ENCODE results near the gene STRN3.
"Not testable (repeated sequence)": the region's sequence is repeated elsewhere in the genome, so short reads cannot be mapped to it uniquely, and the experiment has no call there.

Gene STRN3

DNA sequence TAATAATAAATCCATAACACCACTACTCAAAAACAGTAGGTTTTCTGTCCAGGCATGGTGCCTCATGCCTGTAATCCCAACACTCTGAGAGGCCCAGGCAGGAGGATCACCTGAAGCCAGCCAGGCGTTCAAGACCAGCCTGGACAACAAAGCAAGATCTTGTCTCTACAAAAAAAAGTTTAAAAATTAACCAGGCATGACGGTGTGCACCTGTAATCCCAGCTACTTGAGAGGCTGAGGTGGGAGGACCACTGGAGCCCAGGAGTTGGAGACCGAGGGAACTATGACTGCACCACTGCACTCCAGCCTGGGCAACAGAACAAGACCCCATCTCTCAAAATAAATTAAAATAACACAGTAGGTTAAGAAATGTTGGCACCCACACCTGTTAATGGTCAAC is 45.2 kb downstream of the STRN3 start:
- H3K36me3 Mint-ChIP-seq, result peaks cover 5% of the 10 kb centered on the region
- no peaks in the 10 kb centered on the region for H3K27me3 Mint-ChIP-seq
- no peak overlapping the region for H3K4me3 Mint-ChIP-seq
- peaks cover 10% of the 10 kb centered on the region for H3K4me1 Mint-ChIP-seq
- DNase-seq (ENCODE audit: low spot score in 2 of 2), result no peak
- peak overlapping the region; percentile 75 for H3K27ac Mint-ChIP-seq
- ATAC-seq (ENCODE audit: low read depth), result no peak
- H3K9me3 Mint-ChIP-seq, result no peaks in the 10 kb centered on the region

DNA sequence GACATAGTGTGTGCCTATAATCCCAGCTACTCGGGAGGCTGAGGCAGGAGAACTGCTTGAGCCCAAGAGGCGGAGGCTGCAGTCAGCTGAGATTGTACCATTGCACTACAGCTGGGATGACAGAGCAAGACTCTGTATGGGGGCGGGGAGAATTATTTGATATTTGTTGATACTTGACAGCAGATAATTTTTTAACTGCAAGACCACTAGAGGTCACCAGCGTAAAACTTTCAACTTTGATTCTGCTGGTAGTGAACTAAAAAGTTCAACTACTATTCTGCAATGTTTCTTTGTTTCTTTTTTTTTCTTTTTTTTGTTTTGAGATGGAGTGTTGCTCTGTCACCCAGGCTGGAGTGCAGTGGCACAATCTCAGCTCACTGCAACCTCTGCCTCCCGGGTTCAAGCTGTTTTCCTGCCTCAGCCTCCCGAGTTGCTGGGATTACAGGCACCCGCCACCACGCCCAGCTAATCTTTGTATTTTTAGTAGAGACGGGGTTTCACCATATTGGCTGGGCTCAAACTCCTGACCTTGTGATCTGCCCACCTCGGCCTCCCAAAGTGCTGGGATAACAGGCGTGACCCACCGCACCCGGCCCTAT is 46.0 kb downstream of the STRN3 start:
- peak; percentile 16 to 56 for DNase-seq (ENCODE audit: low spot score in 2 of 2)
- H3K27ac Mint-ChIP-seq, H3K27me3 Mint-ChIP-seq, H3K9me3 Mint-ChIP-seq, H3K4me3 Mint-ChIP-seq, H3K36me3 Mint-ChIP-seq: not testable (repeated sequence)
- peaks cover 14% of the 10 kb centered on the region for H3K4me1 Mint-ChIP-seq
- ATAC-seq (ENCODE audit: low read depth), result peak; percentile 78

DNA sequence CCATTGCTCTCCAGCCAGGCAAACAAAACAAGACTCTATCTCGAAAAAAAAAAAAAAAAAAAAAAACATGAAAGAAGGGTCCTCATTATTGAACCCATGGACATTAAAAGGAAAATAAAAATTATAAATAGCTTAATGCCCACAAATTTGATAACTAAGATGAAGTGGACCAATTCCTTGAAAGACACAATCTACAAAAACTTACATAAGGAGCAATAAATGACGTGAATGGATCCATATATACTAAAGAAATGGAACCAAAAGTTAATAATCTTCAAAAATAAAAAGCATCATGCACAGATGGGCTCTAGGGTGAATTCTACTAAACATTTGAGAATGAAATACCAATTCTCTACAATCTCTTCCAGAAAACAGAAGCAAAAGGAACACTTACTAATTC is 48.4 kb downstream of the STRN3 start:
- H3K4me1 Mint-ChIP-seq, result peaks cover 23% of the 10 kb centered on the region
- H3K9me3 Mint-ChIP-seq, result no peaks in the 10 kb centered on the region
- no peaks in the 10 kb centered on the region for H3K27me3 Mint-ChIP-seq
- no peak overlapping the region for H3K4me3 Mint-ChIP-seq
- DNase-seq (ENCODE audit: low spot score in 2 of 2) (no peak), ATAC-seq (ENCODE audit: low read depth) (no peak)
- peaks cover 5% of the 10 kb centered on the region for H3K36me3 Mint-ChIP-seq
- H3K27ac Mint-ChIP-seq, result no peak overlapping the region

DNA sequence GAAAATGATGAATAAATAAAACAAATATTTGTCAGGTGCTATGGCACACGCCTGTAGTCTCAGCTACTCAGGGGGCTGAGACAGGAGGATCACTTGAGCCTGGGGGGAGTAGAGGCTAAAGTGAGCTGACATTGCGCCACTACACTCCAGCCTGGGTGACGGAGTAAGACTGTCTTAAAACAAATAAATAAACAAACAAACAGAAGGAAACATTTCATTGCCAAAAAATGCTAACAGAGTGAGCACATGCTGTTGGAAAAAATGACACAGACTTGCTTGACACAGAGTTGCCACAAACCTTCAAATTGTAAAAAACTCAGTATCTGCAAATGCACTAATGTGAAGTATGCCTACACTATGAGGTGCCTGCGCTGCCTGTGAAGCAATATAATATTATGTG is 51.6 kb downstream of the STRN3 start:
- Mint-ChIP-seq H3K36me3 (peaks cover 8% of the 10 kb centered on the region), H3K27ac (no peak overlapping the region), H3K27me3 (no peaks in the 10 kb centered on the region), H3K9me3 (no peaks in the 10 kb centered on the region), H3K4me3 (no peak overlapping the region), H3K4me1 (peaks cover 33% of the 10 kb centered on the region)
- ATAC-seq (ENCODE audit: low read depth) (no peak), DNase-seq (ENCODE audit: low spot score in 2 of 2) (no peak)

DNA sequence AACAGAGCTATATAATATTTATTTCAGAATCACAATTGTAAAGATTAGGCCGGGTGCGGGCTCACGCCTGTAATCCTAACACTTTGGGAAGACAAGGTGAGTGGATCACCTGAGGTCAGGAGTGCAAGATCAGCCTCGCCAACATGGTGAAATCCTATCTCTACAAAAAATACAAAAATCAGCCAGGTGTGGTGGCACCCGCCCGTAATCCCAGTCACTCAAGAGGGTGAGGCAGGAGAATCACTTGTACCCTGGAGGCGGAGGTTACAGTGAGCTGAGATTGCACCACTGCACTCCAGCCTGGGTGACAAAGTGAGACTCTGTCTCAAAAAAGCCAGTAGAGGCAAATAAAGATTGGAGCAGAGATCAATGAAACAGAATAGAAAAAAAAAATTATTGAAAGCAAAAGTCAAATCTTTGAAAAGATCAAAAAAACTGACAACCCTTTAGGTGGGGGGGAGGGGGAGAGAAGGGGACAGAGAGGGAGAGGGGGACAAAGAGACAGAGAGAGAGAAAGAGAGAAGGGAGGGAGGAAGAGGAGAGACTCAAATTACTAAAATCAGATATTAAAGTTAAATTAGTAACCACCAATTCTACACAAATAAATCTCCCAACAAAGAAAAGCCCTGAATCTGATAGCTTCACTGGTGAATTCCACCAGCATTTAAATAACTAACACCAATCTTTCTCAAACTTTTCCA is 53.1 kb downstream of the STRN3 start:
- Mint-ChIP-seq H3K4me3 (no peak overlapping the region), H3K36me3 (peaks cover 8% of the 10 kb centered on the region), H3K4me1 (peaks cover 35% of the 10 kb centered on the region), H3K9me3 (no peaks in the 10 kb centered on the region), H3K27ac (no peak overlapping the region), H3K27me3 (no peaks in the 10 kb centered on the region)
- ATAC-seq (ENCODE audit: low read depth) (no peak), DNase-seq (ENCODE audit: low spot score in 2 of 2) (no peak)

DNA sequence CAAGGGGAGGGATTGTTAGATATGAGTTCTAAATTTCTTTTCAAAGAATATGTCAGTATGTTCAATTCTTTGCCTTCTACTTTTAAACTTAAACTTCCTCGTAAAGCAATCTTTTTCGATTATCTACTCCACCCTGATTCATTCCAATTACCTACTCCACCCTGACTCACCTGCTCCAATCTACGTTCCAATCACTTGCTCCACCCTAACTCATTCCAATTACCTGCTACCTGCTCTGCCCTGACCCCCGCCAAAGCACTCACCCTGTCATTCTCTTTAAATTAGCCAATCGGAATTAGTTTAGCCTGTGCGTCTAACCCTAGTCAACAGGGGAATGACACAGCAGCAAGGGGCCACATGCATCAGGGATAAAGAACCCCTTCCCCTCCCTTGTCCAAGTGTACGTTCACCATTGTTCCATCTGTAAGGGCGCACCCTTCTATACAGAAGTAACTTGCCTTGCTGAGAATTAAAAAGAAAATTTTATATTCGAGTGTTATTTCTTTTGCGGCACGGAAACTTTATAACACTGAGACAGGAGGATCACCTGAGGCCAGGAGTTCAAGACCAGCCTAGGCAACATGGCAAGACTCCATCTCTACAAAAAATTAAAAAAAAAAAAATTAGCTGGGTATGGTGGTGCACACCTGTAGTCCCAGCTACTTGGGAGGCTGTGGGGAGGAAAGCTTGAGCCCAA is 54.0 kb downstream of the STRN3 start:
- peaks cover 35% of the 10 kb centered on the region for H3K4me1 Mint-ChIP-seq
- H3K27ac Mint-ChIP-seq; H3K27me3 Mint-ChIP-seq; H3K9me3 Mint-ChIP-seq; H3K36me3 Mint-ChIP-seq; ATAC-seq (ENCODE audit: low read depth); H3K4me3 Mint-ChIP-seq; DNase-seq (ENCODE audit: low spot score in 2 of 2): not testable (repeated sequence)

DNA sequence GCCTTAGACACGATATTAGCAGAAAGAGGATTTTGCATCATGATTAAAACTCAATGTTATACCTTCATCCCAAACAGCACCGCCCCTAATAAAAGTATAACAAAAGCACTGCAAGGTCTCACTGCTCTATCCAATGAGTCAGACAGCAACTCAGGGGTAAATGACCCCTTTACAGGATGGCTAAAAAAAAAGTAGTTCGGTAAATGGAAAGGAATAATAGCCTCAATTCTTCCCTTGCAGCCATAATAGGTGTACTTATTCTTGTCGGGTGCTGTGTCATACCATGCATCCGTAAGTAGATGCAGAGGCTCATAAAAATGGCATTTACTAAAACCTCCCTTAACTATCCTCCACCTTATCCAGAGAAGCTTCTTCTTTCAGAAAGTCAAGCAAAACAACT is 54.6 kb downstream of the STRN3 start:
- H3K9me3 Mint-ChIP-seq, result no peaks in the 10 kb centered on the region
- peaks cover 35% of the 10 kb centered on the region for H3K4me1 Mint-ChIP-seq
- no peak overlapping the region for H3K4me3 Mint-ChIP-seq
- H3K27me3 Mint-ChIP-seq, result no peaks in the 10 kb centered on the region
- ATAC-seq (ENCODE audit: low read depth), result no peak
- H3K36me3 Mint-ChIP-seq, result peaks cover 12% of the 10 kb centered on the region
- H3K27ac Mint-ChIP-seq, result no peak overlapping the region
- DNase-seq (ENCODE audit: low spot score in 2 of 2), result no peak

DNA sequence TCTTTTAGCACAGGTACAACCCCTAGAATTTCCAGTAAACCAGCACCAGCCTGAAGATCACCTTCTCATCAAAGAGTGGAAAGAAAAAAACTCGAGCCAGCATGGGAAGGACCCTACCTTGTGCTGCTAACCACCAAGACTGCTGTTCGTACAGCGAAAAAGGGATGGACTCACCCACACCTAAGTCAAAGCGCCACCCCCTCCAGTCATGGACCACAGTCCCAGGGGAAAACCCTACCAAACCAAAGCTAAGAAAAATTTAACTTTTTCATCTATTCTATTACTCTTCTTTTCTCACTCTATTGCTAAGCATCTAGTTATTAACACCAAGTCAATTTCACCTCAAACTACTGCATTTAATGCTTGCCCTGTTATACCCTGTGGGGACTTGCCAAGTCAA is 56.4 kb downstream of the STRN3 start:
- H3K4me1 Mint-ChIP-seq, result peaks cover 26% of the 10 kb centered on the region
- not testable (repeated sequence) for H3K27me3 Mint-ChIP-seq, H3K9me3 Mint-ChIP-seq, H3K4me3 Mint-ChIP-seq
- peak overlapping the region; percentile 55 for H3K27ac Mint-ChIP-seq
- peaks cover 20% of the 10 kb centered on the region for H3K36me3 Mint-ChIP-seq
- DNase-seq (ENCODE audit: low spot score in 2 of 2) (peak in 1 of 2 donors; percentile 14), ATAC-seq (ENCODE audit: low read depth) (peak; percentile 46)

DNA sequence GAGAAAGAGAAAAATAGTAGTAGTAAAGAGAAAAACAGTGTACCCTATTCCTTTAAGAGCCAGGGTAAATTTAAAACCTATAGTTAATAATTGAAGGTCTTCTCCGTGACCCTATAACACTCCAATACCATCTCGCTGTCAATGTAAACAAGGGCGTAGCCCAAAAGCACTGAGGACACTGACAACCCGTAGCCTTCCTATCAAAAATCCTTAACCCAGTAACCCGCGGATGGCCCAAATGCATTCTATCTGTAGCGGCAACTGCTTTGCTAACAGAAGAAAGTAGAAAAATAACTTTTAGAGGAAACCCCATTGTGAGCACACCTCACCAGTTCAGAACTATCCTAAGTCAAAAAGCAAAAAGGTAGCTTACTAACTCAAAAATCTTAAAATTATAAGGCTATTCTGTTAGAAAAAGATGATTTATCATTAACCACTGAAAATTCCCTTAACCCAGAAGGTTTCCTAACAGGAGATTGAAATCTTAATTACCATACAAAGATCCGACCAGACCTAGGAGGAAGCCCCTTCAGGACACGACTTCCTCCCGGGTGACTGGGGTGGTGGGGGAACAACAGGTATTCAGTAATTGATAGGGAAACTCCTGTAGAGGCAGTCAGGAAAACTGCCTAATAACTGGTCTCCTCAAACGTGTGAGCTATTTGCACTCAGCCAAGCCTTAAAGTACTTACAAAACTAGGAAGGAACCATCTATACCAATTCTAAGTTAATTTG is 58.6 kb downstream of the STRN3 start:
- H3K4me1 Mint-ChIP-seq, result peaks cover 26% of the 10 kb centered on the region
- not testable (repeated sequence) for ATAC-seq (ENCODE audit: low read depth); DNase-seq (ENCODE audit: low spot score in 2 of 2); H3K27ac Mint-ChIP-seq; H3K27me3 Mint-ChIP-seq; H3K4me3 Mint-ChIP-seq; H3K9me3 Mint-ChIP-seq
- H3K36me3 Mint-ChIP-seq, result peaks cover 36% of the 10 kb centered on the region

DNA sequence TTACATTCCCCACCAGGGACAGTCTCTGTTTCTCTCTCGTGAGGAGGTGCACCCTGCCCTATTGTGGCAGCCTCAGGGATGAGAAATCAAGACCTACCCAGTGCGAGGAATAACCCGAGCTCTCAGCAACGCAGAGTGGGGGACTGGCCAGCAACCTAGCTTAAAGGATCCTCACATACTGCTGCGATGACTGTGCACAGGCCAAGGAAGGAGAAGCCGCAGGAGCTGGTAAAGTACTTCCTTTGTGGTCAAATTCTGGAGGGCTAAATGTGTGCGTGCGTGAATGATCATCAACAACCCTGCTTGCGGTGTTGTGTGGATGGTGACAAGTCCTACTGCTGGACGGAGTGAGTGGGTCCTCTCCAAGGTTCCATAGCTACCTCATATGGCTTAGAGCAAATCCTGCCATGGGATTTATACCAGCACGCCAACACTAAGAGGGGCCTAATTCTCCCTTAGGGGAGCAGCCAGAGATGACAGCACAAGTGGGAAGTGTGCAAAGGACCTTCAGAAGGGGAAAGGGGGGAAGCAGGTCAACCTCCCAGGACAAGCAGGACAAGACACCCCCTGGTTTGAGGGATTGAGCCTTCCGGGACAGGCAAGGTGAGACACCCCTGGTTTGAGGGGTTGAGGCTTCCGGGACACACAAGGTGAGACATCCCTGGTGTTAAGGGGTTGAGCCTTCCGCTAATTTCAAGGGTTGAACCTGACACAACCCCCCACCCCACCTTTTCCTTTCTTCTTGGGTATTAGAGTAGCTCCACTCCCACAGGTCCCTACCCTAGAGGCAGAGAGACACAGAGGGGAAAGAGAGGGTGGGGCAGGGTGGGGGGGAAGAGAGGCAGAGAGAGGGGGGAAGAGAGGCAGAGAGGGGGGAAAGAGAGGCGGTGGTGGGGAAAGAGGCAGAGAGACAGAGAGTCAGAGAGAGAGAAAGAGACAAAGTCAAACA is 59.5 kb downstream of the STRN3 start:
- Mint-ChIP-seq H3K4me1 (peaks cover 24% of the 10 kb centered on the region), H3K27ac (no peak overlapping the region), H3K27me3 (no peaks in the 10 kb centered on the region), H3K9me3 (peaks cover 4% of the 10 kb centered on the region), H3K4me3 (no peak overlapping the region), H3K36me3 (peaks cover 36% of the 10 kb centered on the region)
- ATAC-seq (ENCODE audit: low read depth) (no peak), DNase-seq (ENCODE audit: low spot score in 2 of 2) (no peak)

DNA sequence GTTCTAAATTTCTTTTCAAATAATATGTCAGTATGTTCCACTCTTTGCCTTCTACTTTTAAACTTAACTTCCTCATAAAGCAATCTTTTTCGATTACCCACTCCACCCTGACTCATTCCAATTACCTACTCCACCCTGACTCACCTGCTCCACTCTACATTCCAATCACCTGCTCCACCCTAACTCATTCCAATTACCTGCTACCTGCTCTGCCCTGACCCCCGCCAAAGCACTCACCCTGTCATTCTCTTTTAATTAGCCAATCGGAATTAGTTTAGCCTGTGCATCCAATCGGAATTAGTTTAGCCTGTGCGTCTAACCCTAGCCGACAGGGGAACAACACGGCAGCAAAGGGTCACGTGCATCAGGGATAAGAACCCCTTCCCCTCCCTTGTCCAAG is 60.3 kb downstream of the STRN3 start:
- not testable (repeated sequence) for H3K27me3 Mint-ChIP-seq; H3K4me3 Mint-ChIP-seq; H3K27ac Mint-ChIP-seq; DNase-seq (ENCODE audit: low spot score in 2 of 2); ATAC-seq (ENCODE audit: low read depth); H3K9me3 Mint-ChIP-seq
- Mint-ChIP-seq H3K4me1 (peaks cover 21% of the 10 kb centered on the region), H3K36me3 (peaks cover 33% of the 10 kb centered on the region)

DNA sequence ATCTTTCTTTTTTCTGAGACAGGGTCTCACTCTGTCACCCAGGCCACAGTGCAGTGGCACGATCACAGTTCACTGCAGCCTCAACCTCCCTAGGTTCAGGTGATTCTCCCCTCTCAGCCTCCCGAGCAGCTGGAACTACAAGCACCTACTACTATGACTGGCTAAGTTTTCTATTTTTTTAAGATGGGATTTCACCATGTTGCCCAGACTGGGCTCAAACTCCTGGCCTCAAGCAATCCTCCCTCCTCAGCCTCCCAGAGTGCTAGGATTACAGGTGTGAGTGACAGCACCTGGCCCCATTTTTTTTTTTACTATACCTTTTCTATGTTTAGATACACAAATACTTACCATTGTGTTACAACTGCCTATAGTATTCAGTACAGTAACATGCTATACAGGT is 63.6 kb downstream of the STRN3 start:
- H3K27ac Mint-ChIP-seq; ATAC-seq (ENCODE audit: low read depth); DNase-seq (ENCODE audit: low spot score in 2 of 2); H3K4me3 Mint-ChIP-seq; H3K27me3 Mint-ChIP-seq; H3K9me3 Mint-ChIP-seq: not testable (repeated sequence)
- Mint-ChIP-seq H3K36me3 (peaks cover 42% of the 10 kb centered on the region), H3K4me1 (peaks cover 26% of the 10 kb centered on the region)

DNA sequence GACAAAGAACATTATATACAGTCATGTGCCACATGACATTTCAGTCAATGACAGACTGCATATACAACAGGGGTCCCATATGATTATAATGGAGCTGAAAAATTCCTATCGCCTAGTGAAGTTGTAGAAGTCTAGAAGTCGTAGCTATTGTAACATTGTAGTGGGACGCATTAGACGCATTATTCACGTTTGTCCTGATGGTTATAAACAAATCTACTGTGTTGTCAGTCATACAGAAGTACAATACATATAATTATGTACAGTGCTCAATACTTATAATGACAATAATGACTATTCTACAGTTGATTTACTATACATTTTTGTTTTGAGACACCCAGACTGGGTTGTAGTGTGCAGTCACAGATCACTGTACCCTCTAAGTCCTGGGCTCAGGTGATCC is 64.8 kb downstream of the STRN3 start:
- Mint-ChIP-seq H3K9me3 (peaks cover 4% of the 10 kb centered on the region), H3K4me3 (no peak overlapping the region), H3K27me3 (no peaks in the 10 kb centered on the region), H3K27ac (no peak overlapping the region), H3K36me3 (peaks cover 36% of the 10 kb centered on the region), H3K4me1 (peaks cover 28% of the 10 kb centered on the region)
- no peak for DNase-seq (ENCODE audit: low spot score in 2 of 2)
- ATAC-seq (ENCODE audit: low read depth), result no peak

Measured in memory B cell (primary cell).